Stomach (tissue), 4 donors: ENCODE results near the gene C1QC.

Experiments
- CTCF ChIP-seq, 7 experiments: fragments of 450-650 bp in 4 of 7; fragments of 200-600 bp in 3 of 7; sonication (generic) in 3 of 7; IDR thresholded peaks; one replicate each; pipeline ENCODE4 v1.5.1; 2016 to 2019; ENCODE audit warnings: antibody characterized with exemption in 7 of 7, control low read depth in 2 of 7, mild to moderate bottlenecking in 1 of 7
- EP300 ChIP-seq: sonication (generic); formaldehyde crosslinking; IDR thresholded peaks from one replicate; pipeline ENCODE4 v1.6.1; 2017; ENCODE audit warnings: antibody characterized with exemption
- POLR2A ChIP-seq, 4 donors: fragments of 450-650 bp; IDR thresholded peaks; one replicate each; pipeline ENCODE4 v1.6.1; 2016; ENCODE audit warnings: antibody characterized with exemption in 4 of 4, control low read depth in 2 of 4, mild to moderate bottlenecking in 1 of 4, moderate library complexity in 1 of 4
- POLR2AphosphoS5 ChIP-seq, 3 donors: sonication (generic); formaldehyde crosslinking; IDR thresholded peaks; one replicate each; pipeline ENCODE4 v1.6.1; 2016; ENCODE audit warnings: antibody characterized with exemption in 3 of 3

DNA sequence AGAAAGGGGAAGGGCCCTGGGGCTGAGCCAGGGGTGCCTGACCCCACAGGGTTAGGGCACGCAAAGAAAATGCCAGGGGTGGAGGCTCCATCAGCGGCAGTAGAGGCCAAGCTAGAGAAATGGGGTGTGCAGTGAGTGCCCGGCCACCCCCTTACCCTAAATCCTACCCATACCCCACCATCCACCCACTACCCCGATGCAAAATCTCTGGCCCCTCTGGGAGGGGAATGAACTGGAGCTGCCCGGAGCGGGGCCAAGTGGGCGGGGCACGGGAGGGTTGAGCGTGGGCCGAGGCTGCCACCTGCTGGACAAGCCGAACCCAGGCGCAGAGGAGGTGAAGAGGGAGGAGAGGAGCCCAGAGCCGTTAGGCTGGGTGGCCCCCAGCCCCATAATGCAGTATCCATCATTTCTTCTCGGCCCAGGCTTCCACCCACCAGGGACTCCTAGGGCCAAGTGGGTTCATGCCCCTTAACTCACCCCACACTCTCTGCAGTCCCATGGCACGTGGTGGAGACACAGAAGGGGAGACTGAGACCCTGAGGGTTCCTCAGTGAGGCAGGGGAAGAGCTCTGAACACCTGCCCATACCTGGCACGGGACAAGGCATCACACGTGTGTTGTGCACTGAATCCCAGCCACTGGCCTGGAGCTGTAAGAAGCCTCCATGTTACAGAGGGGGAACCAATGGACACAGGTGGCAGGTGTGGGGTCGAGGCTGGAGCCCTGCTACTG lies 1.4 kb upstream of the C1QC start:
- TF ChIP-seq CTCF (IDR thresholded peaks at IDR 0.05) (peak in 6 of 7 experiments; percentile 12 to 89 (median 82)), POLR2AphosphoS5 (IDR thresholded peaks at IDR 0.05) (peak in 1 of 3 donors; percentile 55), POLR2A (IDR thresholded peaks at IDR 0.05) (no peak), EP300 (no peak)
